ENCODE data around the gene SASH1.

DNA sequence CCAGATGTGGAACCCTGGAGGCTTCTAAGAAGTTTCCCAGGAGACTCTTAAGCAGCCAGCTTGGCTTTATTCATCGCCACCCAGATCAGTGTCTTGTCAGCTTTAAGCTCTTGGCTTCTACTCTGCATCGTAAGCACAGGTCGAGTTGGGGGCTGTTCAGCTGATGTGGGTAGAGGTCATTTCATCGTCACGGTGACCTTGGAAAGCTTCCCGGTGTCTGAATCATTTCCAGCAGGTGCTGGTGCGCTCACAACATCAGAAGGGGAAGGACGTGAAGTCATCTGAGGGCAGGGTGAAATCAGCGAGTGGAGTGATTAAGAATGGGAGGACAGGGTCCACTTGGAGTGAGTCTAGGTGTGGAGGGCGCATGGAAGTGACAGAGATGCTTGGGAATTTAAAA lies 112.6 kb downstream of the SASH1 start:
- TF ChIP-seq, protein P1, sequence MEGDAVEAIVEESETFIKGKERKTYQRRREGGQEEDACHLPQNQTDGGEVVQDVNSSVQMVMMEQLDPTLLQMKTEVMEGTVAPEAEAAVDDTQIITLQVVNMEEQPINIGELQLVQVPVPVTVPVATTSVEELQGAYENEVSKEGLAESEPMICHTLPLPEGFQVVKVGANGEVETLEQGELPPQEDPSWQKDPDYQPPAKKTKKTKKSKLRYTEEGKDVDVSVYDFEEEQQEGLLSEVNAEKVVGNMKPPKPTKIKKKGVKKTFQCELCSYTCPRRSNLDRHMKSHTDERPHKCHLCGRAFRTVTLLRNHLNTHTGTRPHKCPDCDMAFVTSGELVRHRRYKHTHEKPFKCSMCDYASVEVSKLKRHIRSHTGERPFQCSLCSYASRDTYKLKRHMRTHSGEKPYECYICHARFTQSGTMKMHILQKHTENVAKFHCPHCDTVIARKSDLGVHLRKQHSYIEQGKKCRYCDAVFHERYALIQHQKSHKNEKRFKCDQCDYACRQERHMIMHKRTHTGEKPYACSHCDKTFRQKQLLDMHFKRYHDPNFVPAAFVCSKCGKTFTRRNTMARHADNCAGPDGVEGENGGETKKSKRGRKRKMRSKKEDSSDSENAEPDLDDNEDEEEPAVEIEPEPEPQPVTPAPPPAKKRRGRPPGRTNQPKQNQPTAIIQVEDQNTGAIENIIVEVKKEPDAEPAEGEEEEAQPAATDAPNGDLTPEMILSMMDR (IDR thresholded peaks at IDR 0.05; ENCODE audit: insufficient read depth, low read depth, low read length): no peak
- no peak for TF ChIP-seq EZH2 (IDR thresholded peaks at IDR 0.05; ENCODE audit: insufficient read depth, low read length)

All from astrocyte (in vitro differentiated cells and primary cell).